GM19455 (cell line): ENCODE data around the gene ANP32D.
"Not testable (repeated sequence)": the region's sequence is repeated elsewhere in the genome, so short reads cannot be mapped to it uniquely, and the experiment has no call there.

Source experiments
- ATAC-seq: cut with Tn5 transposase; IDR thresholded peaks from one replicate; pipeline ENCODE4 v1.9.1; 2021; ENCODE audit not compliant: unreplicated experiment

The ANP32D gene

DNA sequence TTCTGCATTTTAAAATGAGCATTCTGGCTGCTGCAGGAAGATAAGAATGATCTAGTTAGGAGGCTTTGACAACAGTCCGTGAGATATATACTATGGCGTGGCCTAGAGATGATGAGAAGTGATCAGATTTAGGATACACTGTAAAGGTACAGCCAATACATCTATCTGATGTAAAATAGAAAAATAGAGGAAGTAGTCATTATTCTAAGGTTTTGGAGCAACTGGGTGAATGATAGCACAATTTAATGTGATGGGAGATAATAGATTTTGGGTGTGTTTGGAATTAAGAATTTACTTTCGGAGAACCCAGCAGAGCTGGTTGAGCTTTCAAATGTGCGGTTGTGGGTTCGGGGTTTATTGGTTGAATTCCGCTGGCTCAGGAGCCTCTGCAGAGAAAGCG is at the start of gene ANP32D:
Gene ANP32D, plus strand, starts transcription at position 301 of the 400 bp plus-strand sequence. CDS start 106 bp downstream, outside the sequence.
- no peak for ATAC-seq

DNA sequence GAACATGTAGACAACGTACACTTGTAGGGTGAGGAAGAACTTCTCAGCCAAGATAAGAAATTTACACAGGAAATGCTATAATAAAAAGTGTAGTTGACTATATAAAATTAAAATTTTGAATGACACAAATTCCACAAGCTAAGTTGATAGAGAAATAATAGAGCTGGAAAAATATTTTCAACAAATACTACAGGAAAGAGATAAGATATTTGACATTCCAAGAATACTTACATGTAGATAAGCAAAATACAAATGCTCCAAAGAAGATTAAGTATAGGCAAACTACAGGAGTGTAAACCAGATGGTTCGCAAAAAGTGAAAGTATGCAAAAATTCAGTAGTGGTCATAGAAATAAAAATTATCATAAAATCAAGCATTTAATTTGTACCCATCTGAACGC is 49.2 kb upstream of the ANP32D start:
- no peak for ATAC-seq

DNA sequence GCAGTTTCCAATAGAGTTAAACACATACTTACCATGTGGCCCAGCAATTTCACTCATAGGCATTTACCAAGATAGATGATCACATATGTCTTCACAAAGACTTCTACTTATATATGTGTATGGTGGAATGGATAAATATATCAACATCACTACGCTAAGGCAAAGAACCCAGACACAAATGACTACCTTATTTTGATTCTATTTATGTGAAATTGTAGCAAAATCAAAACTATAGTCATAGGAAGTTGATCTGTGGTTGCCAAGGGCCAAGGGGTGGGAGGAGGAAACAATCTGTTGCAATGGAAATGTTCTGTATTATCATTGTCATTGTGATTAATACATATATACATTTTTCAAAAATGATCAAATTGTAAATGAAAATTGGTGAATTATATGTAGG is 47.7 kb upstream of the ANP32D start:
- no peak for ATAC-seq

DNA sequence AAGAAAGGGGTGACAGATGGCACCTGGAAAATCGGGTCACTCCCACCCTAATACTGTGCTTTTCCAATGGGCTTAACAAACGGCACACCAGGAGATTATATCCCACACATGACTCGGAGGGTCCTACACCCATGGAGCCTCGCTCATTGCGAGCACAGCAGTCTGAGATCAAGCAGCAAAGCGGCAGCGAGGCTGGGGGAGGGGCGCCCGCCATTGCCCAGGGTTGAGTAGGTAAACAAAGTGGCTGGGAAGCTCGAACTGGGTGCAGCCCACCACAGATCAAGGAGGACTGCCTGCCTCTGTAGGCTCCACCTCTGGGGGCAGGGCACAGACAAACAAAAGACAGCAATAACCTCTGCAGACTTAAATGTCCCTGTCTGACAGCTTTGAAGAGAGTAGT is 38.3 kb upstream of the ANP32D start:
- not testable (repeated sequence) for ATAC-seq

DNA sequence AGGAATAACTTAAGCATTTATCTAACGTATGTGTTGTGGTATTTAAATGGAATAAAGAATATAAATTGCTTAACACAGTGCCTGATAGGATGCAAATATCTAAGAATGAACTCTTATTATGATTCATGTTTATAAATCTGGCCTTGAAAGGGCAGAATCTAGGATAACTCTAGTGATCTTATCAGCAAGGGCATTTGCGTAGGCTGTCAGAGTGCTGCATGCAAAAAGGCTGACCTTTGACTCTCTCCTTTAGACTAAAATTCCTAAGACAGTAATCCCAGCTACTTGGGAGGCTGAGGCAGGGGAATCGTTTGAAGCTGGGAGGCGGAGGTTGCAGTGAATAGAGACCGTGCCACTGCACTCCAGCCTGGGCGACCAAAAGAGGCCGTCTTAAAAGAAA is 31.3 kb upstream of the ANP32D start:
- ATAC-seq: no peak

DNA sequence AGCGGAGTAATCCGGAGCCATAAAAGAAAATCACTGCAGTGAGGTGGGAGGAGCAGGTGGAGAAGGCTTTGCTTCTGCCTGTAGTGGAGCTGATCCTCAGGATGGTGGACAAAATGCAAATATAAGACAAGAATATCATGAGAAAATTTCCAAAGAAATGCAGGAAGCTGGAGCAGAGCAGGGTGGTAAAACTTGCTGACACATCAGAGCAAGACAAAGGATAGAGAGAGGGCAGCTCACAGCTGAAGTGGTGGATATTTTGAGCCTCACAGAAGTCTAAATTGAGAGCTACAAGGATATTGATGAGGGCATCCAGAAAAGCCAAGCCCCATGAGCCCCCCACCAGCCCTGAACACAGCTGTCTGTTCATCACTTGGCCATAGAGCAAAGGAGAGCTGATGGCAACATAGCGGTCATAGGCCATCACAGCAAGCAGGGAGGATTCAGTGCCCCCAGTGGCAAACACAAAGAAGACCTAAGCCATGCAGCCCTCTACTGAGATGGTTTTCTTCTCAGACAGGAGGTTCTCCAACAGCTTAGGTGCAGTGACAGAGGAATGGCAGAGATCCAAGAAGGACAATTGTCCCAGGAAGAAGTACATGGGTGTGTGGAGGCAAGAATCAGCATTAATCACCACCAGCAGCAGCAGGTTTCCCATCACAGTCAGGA is 30.0 kb upstream of the ANP32D start:
- ATAC-seq: no peak

DNA sequence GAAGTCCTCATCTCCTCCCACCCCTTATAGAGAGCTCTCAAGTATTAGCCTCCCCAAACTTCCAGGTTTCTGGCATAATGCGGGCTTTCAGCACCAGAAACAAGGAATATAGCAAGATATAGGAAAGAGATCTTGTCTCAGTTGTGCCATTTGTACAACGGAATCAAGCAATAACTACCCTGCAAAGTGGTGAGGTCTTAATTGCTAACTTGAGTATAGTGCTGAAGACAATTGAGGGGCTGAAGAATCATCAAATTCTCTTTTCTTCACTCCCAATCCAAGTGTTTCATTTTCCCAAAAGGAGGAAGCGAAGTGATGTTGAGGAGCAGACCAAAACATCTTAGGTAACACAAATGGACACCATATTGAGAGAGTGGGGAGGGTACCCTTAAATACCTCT is 26.8 kb upstream of the ANP32D start:
- ATAC-seq: no peak

DNA sequence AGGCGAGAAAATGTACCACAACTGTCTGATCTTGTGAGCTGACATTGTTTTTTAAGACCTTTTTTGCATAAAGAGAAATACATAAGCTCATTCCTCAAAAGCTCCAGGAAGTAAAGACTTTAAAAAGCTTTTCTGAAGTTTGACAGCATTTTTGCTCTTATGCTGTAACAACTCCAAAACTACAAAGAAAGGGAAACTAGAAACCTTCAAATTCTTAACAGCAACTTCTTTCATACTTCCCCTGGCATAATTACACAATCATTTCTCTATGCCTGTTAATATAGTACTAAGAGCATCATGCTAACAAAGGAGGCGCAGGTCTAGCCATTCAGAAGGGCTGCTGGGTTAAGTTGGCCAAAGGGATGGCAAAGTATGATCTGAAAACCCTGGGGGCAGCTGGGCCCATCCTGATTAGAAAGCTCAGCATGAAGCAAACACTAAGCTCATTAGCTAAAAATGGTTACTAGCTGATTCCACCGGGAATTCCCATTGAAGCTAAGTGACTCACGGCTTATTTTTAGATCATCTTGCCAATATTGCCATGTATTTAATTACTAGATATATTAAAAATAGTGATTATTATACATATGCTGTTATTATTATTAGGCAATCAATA is 26.1 kb upstream of the ANP32D start:
- ATAC-seq: no peak

DNA sequence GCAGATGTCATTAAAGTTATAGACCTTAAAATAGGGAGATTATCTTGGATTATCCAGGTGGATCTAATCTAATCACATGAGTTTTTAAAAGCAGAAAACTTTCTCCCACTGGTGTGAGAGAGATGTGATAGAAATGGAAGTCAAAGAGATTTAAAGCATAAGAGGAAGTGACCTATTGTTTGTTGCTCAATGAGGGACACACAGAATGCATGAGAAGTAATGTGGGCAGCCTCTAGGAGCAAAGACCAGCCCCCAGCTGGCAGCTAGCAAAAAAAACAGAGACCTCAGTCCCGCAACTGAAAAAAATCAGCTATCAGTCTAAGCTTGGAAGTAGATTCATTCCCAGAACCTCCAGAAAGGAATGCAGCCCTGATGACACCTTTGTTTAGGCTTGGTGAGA is 24.6 kb upstream of the ANP32D start:
- ATAC-seq: no peak

DNA sequence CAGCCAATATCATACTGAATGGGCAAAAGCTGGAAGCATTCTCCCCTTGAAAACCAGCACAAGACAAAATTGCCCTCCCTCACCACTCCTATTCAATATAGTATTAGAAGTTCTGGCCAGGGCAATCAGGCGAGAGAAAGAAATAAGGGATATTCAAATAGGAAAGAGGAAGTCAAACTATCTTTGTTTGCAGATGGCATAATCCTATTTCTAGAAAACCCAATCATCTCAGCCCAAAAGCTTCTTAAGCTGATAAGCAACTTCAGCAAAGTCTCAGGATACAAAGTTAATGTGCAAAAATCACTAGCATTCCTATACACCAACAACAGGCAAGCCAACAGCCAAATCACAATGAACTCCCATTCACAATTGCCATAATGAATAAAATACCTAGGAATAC is 21.0 kb upstream of the ANP32D start:
- ATAC-seq: no peak

DNA sequence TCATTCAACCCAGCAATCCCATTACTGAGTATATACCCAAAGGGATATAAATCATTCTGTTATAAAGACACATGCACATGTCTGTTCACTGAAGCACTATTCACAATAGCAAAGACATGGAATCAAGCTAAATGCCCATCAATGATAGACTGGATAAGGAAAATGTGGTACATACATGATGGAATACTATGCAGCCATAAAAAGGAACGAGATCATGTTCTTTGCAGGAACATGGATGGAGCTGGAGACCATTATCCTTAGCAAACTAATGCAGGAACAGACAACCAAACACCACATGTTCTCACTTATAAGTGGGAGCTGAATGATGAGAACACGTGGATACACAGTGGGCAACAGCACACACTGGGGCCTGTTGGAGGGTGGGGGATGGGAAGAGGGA is 19.4 kb upstream of the ANP32D start:
- ATAC-seq: not testable (repeated sequence)

DNA sequence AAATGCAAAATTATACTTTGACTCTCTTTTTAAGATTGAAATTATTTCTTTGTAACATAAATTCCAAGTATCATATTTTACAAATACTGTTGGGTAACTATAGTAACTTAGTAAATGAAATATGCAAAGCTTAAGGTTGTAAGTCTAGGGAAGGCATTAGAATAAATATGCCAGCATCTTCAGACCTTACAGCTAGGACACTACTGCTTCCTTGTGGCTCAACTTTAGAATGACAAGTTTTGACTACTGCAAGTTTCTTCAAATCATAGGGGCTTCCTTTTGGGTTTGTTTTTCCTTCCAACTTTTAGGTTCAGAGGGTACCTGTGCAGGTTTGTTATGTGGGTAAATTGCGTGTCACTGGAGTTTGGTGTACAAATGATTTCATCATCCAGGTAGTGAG is 17.7 kb upstream of the ANP32D start:
- ATAC-seq: no peak

DNA sequence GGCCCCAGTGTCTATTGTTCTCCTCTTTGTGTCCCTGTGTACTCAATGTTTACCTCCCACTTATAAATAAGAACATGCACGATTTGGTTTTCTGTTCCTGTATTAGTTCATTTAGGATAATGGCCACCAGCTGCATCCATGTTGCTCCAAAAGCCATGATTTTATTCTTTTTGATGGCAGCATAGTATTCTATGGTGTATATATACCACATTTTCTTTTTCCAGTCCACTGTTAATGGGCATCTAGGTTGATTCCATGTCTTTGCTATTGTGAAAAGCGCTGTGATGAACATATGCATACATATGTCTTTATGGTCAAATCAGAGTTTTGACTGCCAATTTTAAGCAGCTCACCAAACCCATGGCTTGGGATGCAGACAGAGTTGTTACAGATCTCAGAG is 17.2 kb upstream of the ANP32D start:
- no peak for ATAC-seq

DNA sequence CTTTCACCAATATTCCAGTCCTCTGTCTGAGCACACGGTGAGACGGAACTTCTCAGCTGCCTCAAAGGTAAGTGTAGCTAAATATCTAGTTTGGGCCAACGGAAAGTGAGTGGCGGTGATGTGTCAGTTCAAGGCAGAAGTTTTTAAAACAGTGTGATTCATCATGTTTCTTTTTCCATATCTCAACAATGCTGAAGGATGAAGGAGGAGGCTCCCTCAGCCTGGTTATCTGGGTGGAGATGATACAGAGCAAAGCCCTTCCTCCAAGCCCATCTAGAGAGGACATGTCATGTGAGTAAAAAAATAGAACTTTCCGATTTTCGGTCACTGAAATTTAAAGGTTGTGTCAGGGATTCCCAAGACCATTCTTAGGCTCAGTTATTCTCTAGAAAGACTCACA is 13.1 kb upstream of the ANP32D start:
- ATAC-seq: no peak

DNA sequence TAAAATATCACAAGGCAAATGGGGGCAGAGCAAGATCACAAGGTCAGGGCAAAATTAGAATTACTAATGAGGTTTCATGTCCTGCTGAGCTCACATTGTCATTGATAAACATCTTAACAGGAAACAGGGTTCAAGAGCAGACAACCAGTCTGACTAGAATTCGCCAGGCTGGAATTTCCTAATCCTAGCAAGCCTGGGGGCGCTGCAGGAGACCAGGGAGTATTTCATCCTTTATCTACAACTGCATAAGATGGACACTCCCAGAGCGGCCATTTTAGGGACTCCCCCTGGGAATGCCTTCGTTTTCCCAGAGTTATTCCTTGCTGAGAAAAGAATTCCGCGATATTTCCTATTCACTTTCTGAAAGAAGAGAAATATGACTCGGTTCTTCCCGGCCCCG is 3.3 kb upstream of the ANP32D start:
- ATAC-seq: not testable (repeated sequence)

DNA sequence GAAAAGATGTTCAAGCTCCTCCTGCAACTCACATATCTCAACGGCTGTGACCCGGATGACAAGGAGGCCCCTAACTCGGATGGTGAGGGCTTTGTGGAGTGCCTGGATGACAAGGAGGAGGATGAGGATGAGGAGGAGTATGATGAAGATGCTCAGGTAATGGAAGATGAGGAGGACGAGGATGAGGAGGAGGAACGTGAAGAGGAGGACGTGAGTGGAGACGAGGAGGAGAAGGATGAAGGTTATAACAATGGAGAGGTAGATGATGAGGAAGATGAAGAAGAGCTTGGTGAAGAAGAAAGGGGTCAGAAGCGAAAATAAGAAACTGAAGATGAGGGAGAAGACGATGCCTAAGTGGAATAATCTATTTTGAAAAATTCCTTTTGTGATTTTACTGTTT is 702 bp downstream of the ANP32D start:
- no peak for ATAC-seq

DNA sequence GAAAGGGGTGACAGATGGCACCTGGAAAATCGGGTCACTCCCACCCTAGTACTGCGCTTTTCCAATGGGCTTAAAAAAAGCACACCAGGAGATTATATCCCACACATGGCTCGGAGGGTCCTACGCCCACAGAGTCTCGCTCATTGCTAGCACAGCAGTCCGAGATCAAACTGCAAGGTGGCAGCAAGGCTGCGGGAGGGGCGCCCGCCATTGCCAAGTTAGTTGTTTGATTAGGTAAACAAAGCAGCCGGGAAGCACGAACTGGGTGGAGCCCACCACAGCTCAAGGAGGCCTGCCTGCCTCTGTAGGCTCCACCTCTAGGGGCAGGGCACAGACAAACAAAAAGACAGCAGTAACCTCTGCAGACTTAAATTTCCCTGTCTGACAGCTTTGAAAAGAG is 2.1 kb downstream of the ANP32D start:
- ATAC-seq: not testable (repeated sequence)

DNA sequence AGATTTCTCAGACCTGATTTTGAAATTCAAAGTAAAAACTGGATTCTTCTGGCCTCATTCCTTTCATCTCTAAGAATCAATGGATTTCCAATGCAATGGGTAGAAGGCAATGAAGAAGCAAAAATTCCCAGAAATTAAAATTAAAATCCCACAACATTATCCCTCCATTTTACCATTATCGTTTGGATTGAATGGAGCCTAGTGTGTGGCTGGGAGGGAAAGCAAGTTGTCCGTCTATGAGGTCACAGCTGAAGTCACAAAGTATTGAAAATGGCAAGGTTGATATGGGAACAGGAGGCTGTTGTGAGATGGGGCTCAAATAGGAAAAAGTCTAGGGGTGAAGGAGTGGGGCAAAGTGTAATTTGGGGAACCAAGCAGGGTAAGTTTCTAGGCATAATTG is 9.8 kb downstream of the ANP32D start, which contains the start of gene C12orf54:
Gene C12orf54, plus strand, starts transcription at position 301 of the 400 bp plus-strand sequence. CDS start 799 bp downstream, outside the sequence.
- ATAC-seq: no peak

DNA sequence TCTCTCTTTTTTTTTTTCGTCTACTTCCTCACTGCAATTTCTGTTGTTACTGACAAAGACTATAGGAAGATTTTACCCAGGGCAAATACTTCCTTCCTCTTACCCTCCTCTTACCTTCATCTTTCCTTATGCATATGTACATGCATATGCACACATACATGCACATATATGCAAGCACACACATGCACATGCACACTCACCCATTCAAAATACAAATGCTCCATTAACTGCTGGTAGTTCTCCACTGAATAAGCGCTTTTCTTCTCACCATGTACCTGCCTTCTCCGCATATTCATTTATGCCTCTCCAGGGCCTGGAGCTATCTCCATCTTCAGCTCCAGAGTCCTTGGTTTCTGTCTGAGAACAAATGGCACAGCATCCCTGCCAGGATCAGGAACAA is 10.6 kb downstream of the ANP32D start:
- no peak for ATAC-seq

DNA sequence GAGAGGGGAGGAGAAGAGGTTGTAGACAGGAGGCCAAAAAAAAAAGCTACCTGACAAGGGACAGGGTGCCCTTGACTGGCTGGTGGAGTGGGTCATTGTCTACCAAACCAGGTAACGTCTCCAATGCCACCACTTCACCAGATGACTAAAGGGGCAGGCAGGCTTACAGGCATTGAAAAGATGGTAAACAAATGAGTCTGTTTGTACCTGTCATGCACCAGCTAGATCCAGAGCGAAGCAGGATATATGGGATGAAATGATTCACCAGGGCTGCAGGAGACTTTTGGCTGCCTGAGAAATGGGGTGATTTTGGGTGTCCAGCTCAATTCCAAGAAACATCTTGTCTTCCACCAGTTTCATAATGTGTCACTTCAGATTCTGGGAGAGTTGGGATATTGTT is 13.9 kb downstream of the ANP32D start:
- ATAC-seq: no peak

DNA sequence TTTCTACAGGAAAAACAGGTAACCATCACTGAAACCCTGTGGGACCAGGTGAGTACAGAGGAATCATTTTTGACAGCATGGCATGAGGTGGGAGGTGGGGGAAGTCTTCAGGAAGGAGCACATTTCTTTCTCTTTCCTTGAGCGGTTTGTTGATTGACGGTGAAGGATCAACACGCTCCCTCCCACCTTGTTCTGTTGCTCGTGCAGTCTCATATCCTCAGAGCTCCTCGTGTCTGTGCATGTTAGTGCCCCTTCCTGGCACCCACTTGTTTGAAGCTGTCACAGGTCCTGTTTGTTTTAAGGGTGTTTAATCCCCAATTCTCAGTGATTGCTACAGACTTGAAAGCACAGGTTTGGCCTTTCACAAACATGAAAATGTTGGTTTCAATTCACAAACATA is 14.3 kb downstream of the ANP32D start:
- ATAC-seq: no peak

DNA sequence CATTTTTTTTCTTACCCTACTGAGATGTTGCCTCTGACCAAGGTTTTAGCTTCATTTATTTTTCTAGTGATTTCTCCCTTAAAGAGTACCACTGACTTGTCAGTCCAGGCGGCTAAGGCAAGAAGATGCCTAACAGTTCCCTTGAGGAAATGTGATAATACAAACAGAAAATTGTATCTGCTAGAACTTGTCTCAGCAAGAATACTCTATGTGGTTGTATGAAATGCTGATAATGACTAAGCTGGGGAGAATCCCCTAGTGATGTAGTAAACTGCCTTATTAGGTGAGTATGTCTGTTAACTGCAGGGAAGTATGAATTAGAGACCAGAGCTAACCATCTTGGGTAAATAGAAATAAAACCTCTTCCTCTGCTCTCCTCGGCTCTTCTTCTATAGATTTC is 16.7 kb downstream of the ANP32D start:
- ATAC-seq: peak; percentile 95

DNA sequence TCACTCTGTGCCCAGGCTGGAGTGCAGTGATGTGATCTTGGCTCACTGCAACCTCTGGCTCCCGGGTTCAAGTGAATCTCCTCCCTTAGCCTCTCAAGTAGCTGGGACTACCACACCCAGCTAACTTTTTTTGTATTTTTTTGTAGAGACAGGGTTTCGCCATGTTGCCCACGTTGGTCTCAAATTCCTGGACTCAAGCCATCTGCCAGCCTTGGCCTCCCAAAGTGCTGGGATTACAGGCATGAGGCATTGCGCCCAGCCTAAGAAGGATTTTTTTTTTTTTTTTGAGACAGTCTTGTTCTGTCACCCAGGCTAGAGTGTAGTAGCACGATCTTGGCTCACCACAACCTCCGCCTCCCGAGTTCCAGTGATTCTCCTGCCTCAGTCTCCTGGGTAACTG is 17.1 kb downstream of the ANP32D start:
- not testable (repeated sequence) for ATAC-seq
